Prostate gland (tissue), 2 donors: Measurements from ENCODE around the gene MOK. TPM values are rescaled to one million over a fixed set of nuclear protein-coding genes. Genes with fewer than 3 reads are reported as not detected.

ENCODE experiments used
- DNase-seq: peaks from one replicate; pipeline ENCODE4 v3.0.0-alpha.2; 2019; ENCODE audit warnings: low spot score
- H3K27ac ChIP-seq, 2 donors: fragments of 200-600 bp; sonication (generic); 2 replicates each; pipeline ENCODE4 v1.5.1; 2017 to 2019
- H3K27me3 ChIP-seq: fragments of 200-600 bp; sonication (generic); replicated peaks from 2 replicates; pipeline ENCODE4 v1.5.1; 2019; ENCODE audit not compliant: insufficient read depth
- H3K36me3 ChIP-seq, 2 donors: fragments of 200-600 bp; sonication (generic); 1 replicate in 1 of 2; 2 replicates in 1 of 2; pipeline versions ENCODE4 v1.5.1 to v1.8.1; 2017 to 2019
- H3K4me1 ChIP-seq: fragments of 200-600 bp; sonication (generic); replicated peaks from 2 replicates; pipeline ENCODE4 v1.5.1; 2019
- H3K4me3 ChIP-seq, 2 donors: fragments of 200-600 bp; sonication (generic); 2 replicates each; pipeline ENCODE4 v1.5.1; 2017 to 2019
- H3K9me3 ChIP-seq: fragments of 200-600 bp; sonication (generic); 2 replicates; pipeline ENCODE4 v1.5.1; 2017
- CTCF ChIP-seq, 4 experiments: fragments of 200-600 bp in 2 of 4; fragments of 450-650 bp in 2 of 4; sonication (generic) in 2 of 4; IDR thresholded peaks; 1 replicate in 3 of 4; 2 replicates in 1 of 4; pipeline ENCODE4 v1.5.1; 2016 to 2019; ENCODE audit warnings: antibody characterized with exemption in 4 of 4, mild to moderate bottlenecking in 2 of 4, moderate library complexity in 2 of 4
- POLR2A ChIP-seq: fragments of 450-650 bp; IDR thresholded peaks from one replicate; pipeline ENCODE4 v1.6.1; 2016; ENCODE audit warnings: antibody characterized with exemption, mild to moderate bottlenecking
- POLR2AphosphoS5 ChIP-seq: sonication (generic); formaldehyde crosslinking; IDR thresholded peaks from one replicate; pipeline ENCODE4 v1.6.1; 2017; ENCODE audit warnings: antibody characterized with exemption
- WGBS: methylation state at CpG from one replicate; pipeline ENCODE4 v1.1.5; 2018; 5-methylcytosine and 5-hydroxymethylcytosine counted together
- intact Hi-C: fragments of 100-400 bp; cut with DNase I; formaldehyde crosslinking; loops from one replicate; pipeline ENCODE4 v1.14.2; 2022
- total RNA-seq, 2 donors: library from RNA; depleted of rRNA; stranded (reverse); fragments of >200 nt; gene quantifications; one replicate each; pipeline ENCODE4 v1.1.0, GENCODE V29; 2016

MOK gene
- total RNA-seq, 2 donors from 2014 or later: 17.8 to 95.5 TPM

- TF ChIP-seq POLR2A (no peak), POLR2AphosphoS5 (no peak), CTCF (IDR thresholded peaks at IDR 0.05) (no peak)
- WGBS: 83% methylated on average over 28 of the region's 28 CpGs
- H3K36me3 ChIP-seq: no peaks in the 10 kb centered on the region
These were observed 77.6 kb downstream of the MOK start for GRCh38 chr14:102227184-102227964.

GRCh38 chr14:102226356-102227125 lies 78.4 kb downstream of the MOK start:
- no peak overlapping the region for H3K4me3 ChIP-seq
- H3K4me1 ChIP-seq: no peaks in the 10 kb centered on the region
- TF ChIP-seq POLR2A (no peak), CTCF (IDR thresholded peaks at IDR 0.05) (no peak), POLR2AphosphoS5 (no peak)
- intact Hi-C loops: no loop called here
- H3K27me3 ChIP-seq: no peaks in the 10 kb centered on the region
- no peak for DNase-seq
- H3K9me3 ChIP-seq: no peaks in the 10 kb centered on the region
- WGBS: 87% methylated on average over 27 of the region's 27 CpGs
- no peak overlapping the region for H3K27ac ChIP-seq
- H3K36me3 ChIP-seq: no peaks in the 10 kb centered on the region

More at GRCh38 chr14:102227184-102227964, 77.6 kb downstream of the MOK start:
- Histone ChIP-seq H3K4me1 (no peaks in the 10 kb centered on the region), H3K27ac (no peak overlapping the region), H3K4me3 (no peak overlapping the region), H3K27me3 (no peaks in the 10 kb centered on the region), H3K9me3 (no peaks in the 10 kb centered on the region)
- DNase-seq: no peak
- intact Hi-C loops: no loop called here

- no peak overlapping the region for H3K4me3 ChIP-seq
- no peak for DNase-seq
- H3K4me1 ChIP-seq: no peaks in the 10 kb centered on the region
- no peaks in the 10 kb centered on the region for H3K9me3 ChIP-seq
- no peak overlapping the region for H3K27ac ChIP-seq
- no peaks in the 10 kb centered on the region for H3K27me3 ChIP-seq
- intact Hi-C loops: no loop called here
- H3K36me3 ChIP-seq: no peaks in the 10 kb centered on the region
- TF ChIP-seq CTCF (IDR thresholded peaks at IDR 0.05) (no peak), POLR2A (no peak), POLR2AphosphoS5 (no peak)
- 86% methylated on average over 15 of the region's 15 CpGs for WGBS
These were observed 79.0 kb downstream of the MOK start for GRCh38 chr14:102225936-102226335.

GRCh38 chr14:102225386-102225785 lies 79.6 kb downstream of the MOK start:
- Histone ChIP-seq H3K4me3 (no peak overlapping the region), H3K4me1 (no peaks in the 10 kb centered on the region), H3K36me3 (no peaks in the 10 kb centered on the region), H3K27me3 (no peaks in the 10 kb centered on the region), H3K27ac (no peak overlapping the region), H3K9me3 (no peaks in the 10 kb centered on the region)
- no peak for DNase-seq
- intact Hi-C loops: no loop called here
- WGBS: 90% methylated on average over 7 of the region's 7 CpGs
- TF ChIP-seq POLR2AphosphoS5 (no peak), CTCF (IDR thresholded peaks at IDR 0.05) (no peak), POLR2A (no peak)
